ENCODE measurements around the gene USF2. TPM values are rescaled to one million over a fixed set of nuclear protein-coding genes. Genes with fewer than 3 reads are reported as not detected.

The USF2 gene
- total and polyA plus RNA-seq, 10 of the 15 experiments (the other 5 are each of a cell fraction or from before 2014, with no cell fraction given): 0.56 to 157 (median 65.5) TPM

DNA sequence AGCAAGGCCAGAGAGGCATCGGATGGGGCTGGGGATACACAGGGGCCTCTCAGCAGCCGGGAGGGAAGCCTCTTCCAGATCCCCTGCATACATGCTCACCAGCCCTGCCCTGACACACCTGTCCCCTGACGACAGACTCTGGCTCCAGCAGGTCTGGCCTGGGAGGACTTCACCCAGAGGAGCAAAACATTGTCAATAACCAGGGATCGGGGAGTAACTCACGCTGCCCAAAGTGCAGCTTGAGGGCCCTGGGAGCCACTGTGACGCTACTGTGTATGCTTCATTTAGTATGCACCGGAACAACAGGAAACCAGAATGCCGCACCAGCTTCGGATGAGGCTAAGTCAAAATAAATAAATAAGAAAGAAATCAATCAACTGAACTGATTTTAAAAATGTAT, 47.8 kb downstream of the USF2 start:
- in situ Hi-C loops (cut with MboI): no loop called here
- H4K20me1 ChIP-seq (ENCODE audit: control insufficient read depth, insufficient read depth): no peaks in the 10 kb centered on the region
- H3K9me3 ChIP-seq (replicated peaks; ENCODE audit: control insufficient read depth, insufficient read depth, low read length): no peaks in the 10 kb centered on the region
- H3K27me3 ChIP-seq (replicated peaks in 1 of 2; ENCODE audit: control insufficient read depth in 2 of 2, insufficient read depth in 2 of 2, low read length in 1 of 2): no peaks in the 10 kb centered on the region
- ChIA-PET CTCF (interaction anchor here (1.0 to 2.5 kb wide), 6 partner anchors 30 to 179 kb away, joined by 3 to 9 read pairs (median 6); partner anchors contain the start of gene FFAR1), SMC1A (ENCODE audit: uncharacterized antibody, unreplicated experiment) (interaction anchor here (0.8 to 11.0 kb wide), 5 partner anchors 12 to 192 kb away, joined by 4 to 122 read pairs (median 5); partner anchors contain the start of gene CD22), POLR2A (interaction anchor here (0.5 to 1.3 kb wide), 3 partner anchors 10 to 349 kb away, joined by 3 to 5 read pairs (median 5); no protein-coding TSS in a partner anchor), RAD21 (ENCODE audit: unreplicated experiment) (interaction anchor here (1.5 kb wide), 1 partner anchor 37 kb away, joined by 3 read pairs; no protein-coding TSS in a partner anchor)
- no peak overlapping the region for H3K4me3 ChIP-seq
- 48% methylated on average over 9 of the region's 9 CpGs for WGBS (ENCODE audit: insufficient coverage, insufficient replicate concordance, low lambda C conversion rate, missing lambda C conversion rate)
- BruUV-seq (replicated peaks): no TSS peak
- peaks cover 21% of the 10 kb centered on the region for H3K4me1 ChIP-seq (ENCODE audit: control insufficient read depth, insufficient read depth, low read length)
- no peak for DNase-seq (ENCODE audit: low read depth, low spot score)
- H3K79me2 ChIP-seq (ENCODE audit: control insufficient read depth, insufficient read depth, low read length): no peaks in the 10 kb centered on the region
- no peaks in the 10 kb centered on the region for H3K36me3 ChIP-seq (ENCODE audit: control insufficient read depth in 2 of 2, insufficient read depth in 2 of 2, low read length in 1 of 2)
- no peak overlapping the region for H3K27ac ChIP-seq (ENCODE audit: control insufficient read depth, insufficient read depth)
- H2AFZ ChIP-seq (ENCODE audit: control insufficient read depth, low read depth, low read length): no peak overlapping the region
- H3K9ac ChIP-seq (ENCODE audit: control insufficient read depth, insufficient read depth, low read length): no peak overlapping the region
- no peak for ATAC-seq
- H3K4me2 ChIP-seq (ENCODE audit: control insufficient read depth, insufficient read depth): no peak overlapping the region
- intact Hi-C loops (cut with micrococcal nuclease; ENCODE audit: unreplicated experiment): no loop called here
- FAIRE-seq: no peak
- TF ChIP-seq ZNF24 (IDR thresholded peaks at IDR 0.05) (no peak), BCL11A (IDR thresholded peaks at IDR 0.05; ENCODE audit: low read depth, low read length) (no peak), NFYA (IDR thresholded peaks at IDR 0.05; ENCODE audit: borderline replicate concordance, low read depth, low read length) (no peak)

DNA sequence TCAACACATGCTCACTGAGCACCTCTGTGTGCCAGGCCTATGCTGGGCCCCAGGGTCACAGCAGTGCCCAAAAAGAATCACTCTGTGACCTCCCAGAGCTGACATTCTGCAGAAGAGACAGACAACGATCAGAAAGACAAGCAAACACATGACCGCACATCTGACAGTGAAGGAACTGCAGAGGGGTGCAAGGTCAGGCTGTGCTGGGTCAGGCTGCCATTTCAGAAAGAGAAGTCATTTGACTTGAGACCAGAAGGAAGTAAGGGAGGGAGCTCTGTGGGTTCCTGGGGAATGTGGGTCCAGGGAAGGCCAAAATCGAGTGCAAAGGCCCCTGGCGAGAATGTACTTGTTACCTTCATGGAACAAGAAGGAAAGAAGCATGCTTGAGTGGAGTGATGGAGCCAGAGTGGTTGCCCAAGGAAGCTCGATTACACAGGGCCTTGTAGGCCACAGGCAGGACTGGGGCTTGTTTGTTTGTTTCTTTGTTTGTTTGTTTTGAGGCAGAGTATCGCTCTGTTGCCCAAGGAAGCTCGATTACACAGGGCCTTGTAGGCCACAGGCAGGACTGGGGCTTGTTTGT, 48.8 kb downstream of the USF2 start:
- CTCF ChIA-PET: interaction anchor here (0.9 to 4.7 kb wide), 5 partner anchors 11 to 178 kb away, joined by 4 to 35 read pairs (median 5); partner anchors contain the start of gene CD22
- RAD21 ChIA-PET (ENCODE audit: unreplicated experiment): interaction anchor here (4.5 kb wide), 1 partner anchor 14 kb away, joined by 54 read pairs; the partner anchor contains the start of gene CD22
- intact Hi-C loops (cut with micrococcal nuclease; ENCODE audit: unreplicated experiment) (no loop called here), in situ Hi-C loops (cut with MboI) (no loop called here)
- no TSS peak for BruUV-seq (replicated peaks)
- H3K27ac ChIP-seq (ENCODE audit: control insufficient read depth, insufficient read depth): no peak overlapping the region
- no peaks in the 10 kb centered on the region for H4K20me1 ChIP-seq (ENCODE audit: control insufficient read depth, insufficient read depth)
- DNase-seq (ENCODE audit: low read depth, low spot score): no peak
- no peak for FAIRE-seq
- no peaks in the 10 kb centered on the region for H3K36me3 ChIP-seq (ENCODE audit: control insufficient read depth in 2 of 2, insufficient read depth in 2 of 2, low read length in 1 of 2)
- H2AFZ ChIP-seq (ENCODE audit: control insufficient read depth, low read depth, low read length): no peak overlapping the region
- H3K27me3 ChIP-seq (replicated peaks in 1 of 2; ENCODE audit: control insufficient read depth in 2 of 2, insufficient read depth in 2 of 2, low read length in 1 of 2): no peaks in the 10 kb centered on the region
- no peak overlapping the region for H3K4me2 ChIP-seq (ENCODE audit: control insufficient read depth, insufficient read depth)
- H3K4me3 ChIP-seq: no peak overlapping the region
- SMC1A ChIA-PET (ENCODE audit: uncharacterized antibody, unreplicated experiment): interaction anchor here (1.3 to 11.0 kb wide), 3 partner anchors 13 to 36 kb away, joined by 3 to 122 read pairs (median 4); no protein-coding TSS in a partner anchor
- no peaks in the 10 kb centered on the region for H3K79me2 ChIP-seq (ENCODE audit: control insufficient read depth, insufficient read depth, low read length)
- POLR2A ChIA-PET: interaction anchor here (0.5 to 0.9 kb wide), 2 partner anchors 17 to 27 kb away, joined by 3 to 4 read pairs; no protein-coding TSS in a partner anchor
- TF ChIP-seq SREBF2 (IDR thresholded peaks at IDR 0.05; ENCODE audit: low read length) (no peak), CREB1 (IDR thresholded peaks at IDR 0.05; ENCODE audit: low read depth) (no peak), CHD4 (IDR thresholded peaks at IDR 0.05) (no peak)
- TF ChIP-seq, protein P1, sequence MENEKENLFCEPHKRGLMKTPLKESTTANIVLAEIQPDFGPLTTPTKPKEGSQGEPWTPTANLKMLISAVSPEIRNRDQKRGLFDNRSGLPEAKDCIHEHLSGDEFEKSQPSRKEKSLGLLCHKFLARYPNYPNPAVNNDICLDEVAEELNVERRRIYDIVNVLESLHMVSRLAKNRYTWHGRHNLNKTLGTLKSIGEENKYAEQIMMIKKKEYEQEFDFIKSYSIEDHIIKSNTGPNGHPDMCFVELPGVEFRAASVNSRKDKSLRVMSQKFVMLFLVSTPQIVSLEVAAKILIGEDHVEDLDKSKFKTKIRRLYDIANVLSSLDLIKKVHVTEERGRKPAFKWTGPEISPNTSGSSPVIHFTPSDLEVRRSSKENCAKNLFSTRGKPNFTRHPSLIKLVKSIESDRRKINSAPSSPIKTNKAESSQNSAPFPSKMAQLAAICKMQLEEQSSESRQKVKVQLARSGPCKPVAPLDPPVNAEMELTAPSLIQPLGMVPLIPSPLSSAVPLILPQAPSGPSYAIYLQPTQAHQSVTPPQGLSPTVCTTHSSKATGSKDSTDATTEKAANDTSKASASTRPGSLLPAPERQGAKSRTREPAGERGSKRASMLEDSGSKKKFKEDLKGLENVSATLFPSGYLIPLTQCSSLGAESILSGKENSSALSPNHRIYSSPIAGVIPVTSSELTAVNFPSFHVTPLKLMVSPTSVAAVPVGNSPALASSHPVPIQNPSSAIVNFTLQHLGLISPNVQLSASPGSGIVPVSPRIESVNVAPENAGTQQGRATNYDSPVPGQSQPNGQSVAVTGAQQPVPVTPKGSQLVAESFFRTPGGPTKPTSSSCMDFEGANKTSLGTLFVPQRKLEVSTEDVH (IDR thresholded peaks at IDR 0.05; ENCODE audit: low read depth, partially characterized antibody): no peak
- WGBS (ENCODE audit: insufficient coverage, insufficient replicate concordance, low lambda C conversion rate, missing lambda C conversion rate): 56% methylated on average over 7 of the region's 7 CpGs
- H3K9ac ChIP-seq (ENCODE audit: control insufficient read depth, insufficient read depth, low read length): no peak overlapping the region
- peaks cover 21% of the 10 kb centered on the region for H3K4me1 ChIP-seq (ENCODE audit: control insufficient read depth, insufficient read depth, low read length)
- no peak for ATAC-seq
- peaks cover 2% of the 10 kb centered on the region; the same call in 2 of the 3 replicates for H3K9me3 ChIP-seq (replicated peaks; ENCODE audit: control insufficient read depth, insufficient read depth, low read length)
